H9 (cell line): ENCODE measurements around the gene PTPRN2. TPM values are rescaled to one million over a fixed set of nuclear protein-coding genes. Genes with fewer than 3 reads are reported as not detected.

Source experiments
- DNase-seq: peaks from one replicate; pipeline ENCODE4 v3.0.0-alpha.2; 2017
- H2AFZ ChIP-seq: one replicate; pipeline ENCODE4 v1.6.1; 2013; ENCODE audit warnings: mild to moderate bottlenecking, low read length, control low read depth, moderate library complexity
- H2AK5ac ChIP-seq: 2 replicates; pipeline ENCODE4 v1.6.1; 2013; ENCODE audit warnings: low read length, control low read depth, mixed read lengths; ENCODE audit not compliant: insufficient read length
- H2BK120ac ChIP-seq: one replicate; pipeline ENCODE4 v1.6.1; 2013; ENCODE audit warnings: low read depth, mild to moderate bottlenecking, low read length, control low read depth, inconsistent platforms; ENCODE audit not compliant: poor library complexity, severe bottlenecking
- H2BK12ac ChIP-seq: 2 replicates; pipeline ENCODE4 v1.6.1; 2013; ENCODE audit warnings: low read length, control low read depth, mixed read lengths, low read depth; ENCODE audit not compliant: insufficient read length
- H2BK15ac ChIP-seq: 2 replicates; pipeline ENCODE4 v1.6.1; 2013; ENCODE audit warnings: low read depth, low read length, control low read depth
- H2BK20ac ChIP-seq: one replicate; pipeline ENCODE4 v1.6.1; 2013; ENCODE audit warnings: low read depth, mild to moderate bottlenecking, low read length, control low read depth, inconsistent platforms; ENCODE audit not compliant: poor library complexity, severe bottlenecking
- H2BK5ac ChIP-seq: 2 replicates; pipeline ENCODE4 v1.6.1; 2013; ENCODE audit warnings: low read length, control low read depth, mixed read lengths; ENCODE audit not compliant: insufficient read length
- H3K14ac ChIP-seq: 2 replicates; pipeline ENCODE4 v1.6.1; 2013; ENCODE audit warnings: low read length, control low read depth; ENCODE audit not compliant: insufficient read depth
- H3K18ac ChIP-seq: 2 replicates; pipeline ENCODE4 v1.6.1; 2013; ENCODE audit warnings: low read depth, mild to moderate bottlenecking, mixed read lengths, low read length, control low read depth; ENCODE audit not compliant: insufficient read length
- H3K23ac ChIP-seq: 2 replicates; pipeline ENCODE4 v1.6.1; 2013; ENCODE audit warnings: low read length, control low read depth, mixed read lengths, low read depth; ENCODE audit not compliant: insufficient read length
- H3K23me2 ChIP-seq: 2 replicates; pipeline ENCODE4 v1.6.1; 2013; ENCODE audit warnings: low read depth, mild to moderate bottlenecking, mixed read lengths, low read length, control low read depth; ENCODE audit not compliant: insufficient read length, poor library complexity, severe bottlenecking
- H3K27ac ChIP-seq: 2 replicates; pipeline ENCODE4 v1.5.1; 2013; ENCODE audit warnings: low read length, control low read depth, mixed read lengths, low read depth; ENCODE audit not compliant: insufficient read length
- H3K27me3 ChIP-seq: 2 replicates; pipeline ENCODE4 v1.6.1; 2013; ENCODE audit warnings: low read length, control low read depth, inconsistent platforms; ENCODE audit not compliant: insufficient read depth
- H3K4ac ChIP-seq: 2 replicates; pipeline ENCODE4 v1.6.1; 2013; ENCODE audit warnings: low read depth, mild to moderate bottlenecking, control low read depth, inconsistent platforms, low read length, moderate library complexity
- H3K4me1 ChIP-seq: 2 replicates; pipeline ENCODE4 v1.6.1; 2013; ENCODE audit warnings: low read length, control low read depth, inconsistent platforms; ENCODE audit not compliant: insufficient read depth
- H3K4me2 ChIP-seq: 2 replicates; pipeline ENCODE4 v1.6.1; 2013; ENCODE audit warnings: low read length, control low read depth, mixed read lengths; ENCODE audit not compliant: insufficient read length, insufficient read depth
- H3K56ac ChIP-seq: 2 replicates; pipeline ENCODE4 v1.6.1; 2013; ENCODE audit warnings: low read depth, mild to moderate bottlenecking, mixed read lengths, low read length, control low read depth; ENCODE audit not compliant: insufficient read length
- H3K79me1 ChIP-seq: 2 replicates; pipeline ENCODE4 v1.6.1; 2013; ENCODE audit warnings: low read depth, mild to moderate bottlenecking, moderate library complexity, low read length, control low read depth, inconsistent platforms; ENCODE audit not compliant: insufficient read depth, poor library complexity, severe bottlenecking
- H3K79me2 ChIP-seq: 2 replicates; pipeline ENCODE4 v1.6.1; 2013; ENCODE audit warnings: low read length, control low read depth, inconsistent platforms; ENCODE audit not compliant: insufficient read depth
- H3K9ac ChIP-seq: 2 replicates; pipeline ENCODE4 v1.6.1; 2013; ENCODE audit warnings: low read length, control low read depth, mixed read lengths; ENCODE audit not compliant: insufficient read length; ENCODE audit errors: extremely low read depth
- H3K9me3 ChIP-seq: one replicate; pipeline ENCODE4 v1.6.1; 2013; ENCODE audit warnings: low read depth, low read length, inconsistent platforms; ENCODE audit not compliant: control insufficient read depth
- H3T11ph ChIP-seq: one replicate; pipeline ENCODE4 v1.6.1; 2013; ENCODE audit warnings: mild to moderate bottlenecking, low read length, control low read depth, inconsistent platforms
- H4K20me1 ChIP-seq: one replicate; pipeline ENCODE4 v1.6.1; 2013; ENCODE audit not compliant: control insufficient read depth, insufficient read length, insufficient read depth
- H4K5ac ChIP-seq: 2 replicates; pipeline ENCODE4 v1.6.1; 2013; ENCODE audit warnings: low read depth, mild to moderate bottlenecking, mixed read lengths, low read length, control low read depth; ENCODE audit not compliant: insufficient read length
- H4K8ac ChIP-seq: replicated peaks from 2 replicates; pipeline ENCODE4 v1.6.1; 2013; ENCODE audit warnings: low read length, control low read depth, mixed read lengths, low read depth; ENCODE audit not compliant: insufficient read length
- H4K91ac ChIP-seq: 2 replicates; pipeline ENCODE4 v1.6.1; 2013; ENCODE audit warnings: low read depth, mild to moderate bottlenecking, moderate library complexity, mixed read lengths, low read length, control low read depth; ENCODE audit not compliant: insufficient read length
- H3K27ac Mint-ChIP-seq, 3 experiments: 2 replicates in 2 of 3; 3 replicates in 1 of 3; pipeline ENCODE4 v1.8.0; 2020 to 2021; ENCODE audit warnings: mixed read lengths in 3 of 3, mild to moderate bottlenecking in 1 of 3, moderate library complexity in 1 of 3
- H3K27me3 Mint-ChIP-seq: 2 replicates; pipeline ENCODE4 v1.8.0; 2021; ENCODE audit warnings: low read depth, mild to moderate bottlenecking, moderate library complexity, mixed read lengths
- H3K36me3 Mint-ChIP-seq, 3 experiments: 2 replicates in 2 of 3; 3 replicates in 1 of 3; pipeline ENCODE4 v1.8.0; 2020 to 2021; ENCODE audit warnings: low read depth in 3 of 3, mixed read lengths in 3 of 3; ENCODE audit not compliant: insufficient read depth in 1 of 3
- H3K4me1 Mint-ChIP-seq, 2 experiments: 2 replicates each; pipeline ENCODE4 v1.8.0; 2020; ENCODE audit warnings: mixed read lengths in 2 of 2
- H3K4me3 Mint-ChIP-seq, 2 experiments: 2 replicates in 1 of 2; 3 replicates in 1 of 2; pipeline ENCODE4 v1.8.0; 2020 to 2021; ENCODE audit warnings: mild to moderate bottlenecking in 2 of 2, mixed read lengths in 2 of 2, moderate library complexity in 1 of 2
- H3K9me3 Mint-ChIP-seq, 2 experiments: 2 replicates in 1 of 2; 3 replicates in 1 of 2; pipeline ENCODE4 v1.8.0; 2020; ENCODE audit warnings: mild to moderate bottlenecking in 2 of 2, mixed read lengths in 2 of 2, moderate library complexity in 1 of 2
- WGBS: extraction: QIAGEN DNeasy Blood & Tissue Kit; methylation state at CpG from one replicate; pipeline ENCODE4 v1.1.7; 2013; ENCODE audit warnings: missing lambda C conversion rate, low lambda C conversion rate, mixed read lengths; ENCODE audit not compliant: insufficient read length; ENCODE audit errors: extremely low coverage; 5-methylcytosine and 5-hydroxymethylcytosine counted together
- total RNA-seq: library from RNA; stranded (reverse); gene quantifications from 2 replicates; pipeline ENCODE4 v1.2.1, GENCODE V29; 2021
- TF ChIP-seq, protein P1 (sequence below): fragments of 200-600 bp; sonication (generic); conservative IDR thresholded peaks from 3 replicates; pipeline ENCODE4 v1.8.0; 2021; ENCODE audit warnings: antibody characterized with exemption, mild to moderate bottlenecking

The PTPRN2 gene
- total RNA-seq, 1 experiment from 2014 or later: 5.2 TPM

DNA sequence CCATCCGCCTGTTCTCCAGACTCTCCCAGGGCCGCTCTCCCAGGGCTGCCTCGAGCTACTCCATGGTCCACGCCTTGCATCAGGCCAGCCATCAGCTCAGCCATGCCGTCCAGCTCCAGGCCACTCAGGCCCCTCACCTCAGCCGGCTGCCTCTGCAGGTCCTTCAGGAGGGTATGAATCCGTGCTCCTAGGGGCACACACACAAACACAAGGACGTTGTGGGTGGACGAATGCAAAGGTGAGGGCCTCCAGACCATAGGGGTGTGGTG lies 449.4 kb downstream of the PTPRN2 start:
- Histone ChIP-seq H4K5ac (no peak overlapping the region), H2AFZ (no peak overlapping the region), H4K20me1 (no peaks in the 10 kb centered on the region), H3K4me2 (no peak overlapping the region), H2BK5ac (no peak overlapping the region), H3K23ac (no peak overlapping the region), H2BK15ac (no peak overlapping the region), H3K79me2 (no peaks in the 10 kb centered on the region), H4K91ac (no peak overlapping the region), H2AK5ac (no peak overlapping the region), H3K14ac (no peak overlapping the region), H3K56ac (no peak overlapping the region), H3K4ac (no peak overlapping the region), H2BK120ac (no peak overlapping the region), H3K27me3 (no peaks in the 10 kb centered on the region), H3K79me1 (no peaks in the 10 kb centered on the region), H3T11ph (no peak overlapping the region), H3K18ac (no peak overlapping the region), H2BK12ac (no peak overlapping the region), H3K9me3 (no peaks in the 10 kb centered on the region), H3K27ac (no peak overlapping the region), H4K8ac (no peak overlapping the region), H2BK20ac (no peak overlapping the region), H3K4me1 (no peaks in the 10 kb centered on the region), H3K23me2 (no peaks in the 10 kb centered on the region), H3K9ac (no peak overlapping the region)
- Mint-ChIP-seq H3K9me3 (peaks cover 0 to under 1% of the 10 kb centered on the region in 2 experiments; a peak in 1 of 5 replicates), H3K27ac (no peak overlapping the region), H3K4me1 (peaks cover 2 to 8% of the 10 kb centered on the region in 2 experiments; a peak in 1 of 4 replicates), H3K36me3 (no peaks in the 10 kb centered on the region), H3K27me3 (no peaks in the 10 kb centered on the region), H3K4me3 (no peak overlapping the region)
- WGBS: no CpG with 5 or more reads among the region's 9 CpGs
- TF ChIP-seq, protein P1, sequence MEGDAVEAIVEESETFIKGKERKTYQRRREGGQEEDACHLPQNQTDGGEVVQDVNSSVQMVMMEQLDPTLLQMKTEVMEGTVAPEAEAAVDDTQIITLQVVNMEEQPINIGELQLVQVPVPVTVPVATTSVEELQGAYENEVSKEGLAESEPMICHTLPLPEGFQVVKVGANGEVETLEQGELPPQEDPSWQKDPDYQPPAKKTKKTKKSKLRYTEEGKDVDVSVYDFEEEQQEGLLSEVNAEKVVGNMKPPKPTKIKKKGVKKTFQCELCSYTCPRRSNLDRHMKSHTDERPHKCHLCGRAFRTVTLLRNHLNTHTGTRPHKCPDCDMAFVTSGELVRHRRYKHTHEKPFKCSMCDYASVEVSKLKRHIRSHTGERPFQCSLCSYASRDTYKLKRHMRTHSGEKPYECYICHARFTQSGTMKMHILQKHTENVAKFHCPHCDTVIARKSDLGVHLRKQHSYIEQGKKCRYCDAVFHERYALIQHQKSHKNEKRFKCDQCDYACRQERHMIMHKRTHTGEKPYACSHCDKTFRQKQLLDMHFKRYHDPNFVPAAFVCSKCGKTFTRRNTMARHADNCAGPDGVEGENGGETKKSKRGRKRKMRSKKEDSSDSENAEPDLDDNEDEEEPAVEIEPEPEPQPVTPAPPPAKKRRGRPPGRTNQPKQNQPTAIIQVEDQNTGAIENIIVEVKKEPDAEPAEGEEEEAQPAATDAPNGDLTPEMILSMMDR: no peak
- no peak for DNase-seq
